Measurements from ENCODE around the gene NREP. TPM values are rescaled to one million over a fixed set of nuclear protein-coding genes. Genes with fewer than 3 reads are reported as not detected.

Gene NREP
- total RNA-seq, 1 experiment from 2014 or later, result 163 TPM

GRCh38 chr5:111681414-111682120 lies 75.4 kb downstream of the NREP start:
- H3K23ac ChIP-seq (ENCODE audit: insufficient read length, low read depth, low read length), result no peak overlapping the region
- H3K79me2 ChIP-seq (ENCODE audit: insufficient read depth, low read length), result no peaks in the 10 kb centered on the region
- H2BK12ac ChIP-seq (ENCODE audit: insufficient read length, low read depth, low read length), result no peak overlapping the region
- H3T11ph ChIP-seq (ENCODE audit: low read length), result no peak overlapping the region
- no peak overlapping the region for H2AK5ac ChIP-seq (ENCODE audit: insufficient read length, low read length)
- no peaks in the 10 kb centered on the region for H3K79me1 ChIP-seq (ENCODE audit: insufficient read depth, low read depth, low read length, poor library complexity, severe bottlenecking)
- H3K27ac Mint-ChIP-seq, result no peak overlapping the region; a peak in 1 of 7 replicates
- H3K27me3 Mint-ChIP-seq (ENCODE audit: low read depth), result no peaks in the 10 kb centered on the region
- H4K20me1 ChIP-seq (ENCODE audit: control insufficient read depth, insufficient read depth, insufficient read length), result no peaks in the 10 kb centered on the region
- H3K56ac ChIP-seq (ENCODE audit: insufficient read length, low read depth, low read length), result no peak overlapping the region
- no peak overlapping the region for H3K4me2 ChIP-seq (ENCODE audit: insufficient read depth, insufficient read length, low read length)
- no peaks in the 10 kb centered on the region; a peak in 1 of 5 replicates for H3K9me3 Mint-ChIP-seq
- no peak overlapping the region for H2AFZ ChIP-seq (ENCODE audit: low read length)
- no peak overlapping the region for H3K27ac ChIP-seq (ENCODE audit: insufficient read length, low read depth, low read length)
- no peak overlapping the region for H2BK120ac ChIP-seq (ENCODE audit: low read depth, low read length, poor library complexity, severe bottlenecking)
- H3K18ac ChIP-seq (ENCODE audit: insufficient read length, low read depth, low read length), result no peak overlapping the region
- no peak overlapping the region for H2BK20ac ChIP-seq (ENCODE audit: low read depth, low read length, poor library complexity, severe bottlenecking)
- H3K27me3 ChIP-seq (ENCODE audit: insufficient read depth, low read length), result no peaks in the 10 kb centered on the region
- H3K23me2 ChIP-seq (ENCODE audit: insufficient read length, low read depth, low read length, poor library complexity, severe bottlenecking), result no peaks in the 10 kb centered on the region
- H4K5ac ChIP-seq (ENCODE audit: insufficient read length, low read depth, low read length), result no peak overlapping the region
- H3K4me1 Mint-ChIP-seq, result peaks cover 8 to 9% of the 10 kb centered on the region in 2 experiments
- H3K4ac ChIP-seq (ENCODE audit: low read depth, low read length), result no peak overlapping the region
- WGBS (ENCODE audit: extremely low coverage, insufficient read length, low lambda C conversion rate), result no CpG with 5 or more reads among the region's 8 CpGs
- no peaks in the 10 kb centered on the region; a peak in 1 of 7 replicates for H3K36me3 Mint-ChIP-seq (ENCODE audit: insufficient read depth in 1 of 3, low read depth in 3 of 3)
- no peak overlapping the region for H3K4me3 Mint-ChIP-seq
- DNase-seq, result no peak
- no peak overlapping the region for H2BK15ac ChIP-seq (ENCODE audit: low read depth, low read length)
- no peak for TF ChIP-seq CTCF (conservative IDR thresholded peaks at IDR 0.05)
- no peaks in the 10 kb centered on the region for H3K4me1 ChIP-seq (ENCODE audit: insufficient read depth, low read length)
- no peak overlapping the region for H2BK5ac ChIP-seq (ENCODE audit: insufficient read length, low read length)
- no peak overlapping the region for H4K91ac ChIP-seq (ENCODE audit: insufficient read length, low read depth, low read length)
- H3K9ac ChIP-seq (ENCODE audit: extremely low read depth, insufficient read length, low read length), result no peak overlapping the region
- H3K14ac ChIP-seq (ENCODE audit: insufficient read depth, low read length), result no peak overlapping the region
- no peaks in the 10 kb centered on the region for H3K9me3 ChIP-seq (ENCODE audit: control insufficient read depth, low read depth, low read length)
- no peak overlapping the region for H4K8ac ChIP-seq (replicated peaks; ENCODE audit: insufficient read length, low read depth, low read length)
